H9 (cell line): ENCODE data around the gene GCK. TPM values are rescaled to one million over a fixed set of nuclear protein-coding genes. Genes with fewer than 3 reads are reported as not detected.

Source experiments
- DNase-seq: peaks from one replicate; pipeline ENCODE4 v3.0.0-alpha.2; 2017
- H2AFZ ChIP-seq: one replicate; pipeline ENCODE4 v1.6.1; 2013; ENCODE audit warnings: mild to moderate bottlenecking, low read length, control low read depth, moderate library complexity
- H2AK5ac ChIP-seq: 2 replicates; pipeline ENCODE4 v1.6.1; 2013; ENCODE audit warnings: low read length, control low read depth, mixed read lengths; ENCODE audit not compliant: insufficient read length
- H2BK120ac ChIP-seq: one replicate; pipeline ENCODE4 v1.6.1; 2013; ENCODE audit warnings: low read depth, mild to moderate bottlenecking, low read length, control low read depth, inconsistent platforms; ENCODE audit not compliant: poor library complexity, severe bottlenecking
- H2BK12ac ChIP-seq: 2 replicates; pipeline ENCODE4 v1.6.1; 2013; ENCODE audit warnings: low read length, control low read depth, mixed read lengths, low read depth; ENCODE audit not compliant: insufficient read length
- H2BK15ac ChIP-seq: 2 replicates; pipeline ENCODE4 v1.6.1; 2013; ENCODE audit warnings: low read depth, low read length, control low read depth
- H2BK20ac ChIP-seq: one replicate; pipeline ENCODE4 v1.6.1; 2013; ENCODE audit warnings: low read depth, mild to moderate bottlenecking, low read length, control low read depth, inconsistent platforms; ENCODE audit not compliant: poor library complexity, severe bottlenecking
- H2BK5ac ChIP-seq: 2 replicates; pipeline ENCODE4 v1.6.1; 2013; ENCODE audit warnings: low read length, control low read depth, mixed read lengths; ENCODE audit not compliant: insufficient read length
- H3K14ac ChIP-seq: 2 replicates; pipeline ENCODE4 v1.6.1; 2013; ENCODE audit warnings: low read length, control low read depth; ENCODE audit not compliant: insufficient read depth
- H3K18ac ChIP-seq: 2 replicates; pipeline ENCODE4 v1.6.1; 2013; ENCODE audit warnings: low read depth, mild to moderate bottlenecking, mixed read lengths, low read length, control low read depth; ENCODE audit not compliant: insufficient read length
- H3K23ac ChIP-seq: 2 replicates; pipeline ENCODE4 v1.6.1; 2013; ENCODE audit warnings: low read length, control low read depth, mixed read lengths, low read depth; ENCODE audit not compliant: insufficient read length
- H3K23me2 ChIP-seq: 2 replicates; pipeline ENCODE4 v1.6.1; 2013; ENCODE audit warnings: low read depth, mild to moderate bottlenecking, mixed read lengths, low read length, control low read depth; ENCODE audit not compliant: insufficient read length, poor library complexity, severe bottlenecking
- H3K27ac ChIP-seq: 2 replicates; pipeline ENCODE4 v1.5.1; 2013; ENCODE audit warnings: low read length, control low read depth, mixed read lengths, low read depth; ENCODE audit not compliant: insufficient read length
- H3K27me3 ChIP-seq: 2 replicates; pipeline ENCODE4 v1.6.1; 2013; ENCODE audit warnings: low read length, control low read depth, inconsistent platforms; ENCODE audit not compliant: insufficient read depth
- H3K4ac ChIP-seq: 2 replicates; pipeline ENCODE4 v1.6.1; 2013; ENCODE audit warnings: low read depth, mild to moderate bottlenecking, control low read depth, inconsistent platforms, low read length, moderate library complexity
- H3K4me1 ChIP-seq: 2 replicates; pipeline ENCODE4 v1.6.1; 2013; ENCODE audit warnings: low read length, control low read depth, inconsistent platforms; ENCODE audit not compliant: insufficient read depth
- H3K4me2 ChIP-seq: 2 replicates; pipeline ENCODE4 v1.6.1; 2013; ENCODE audit warnings: low read length, control low read depth, mixed read lengths; ENCODE audit not compliant: insufficient read length, insufficient read depth
- H3K56ac ChIP-seq: 2 replicates; pipeline ENCODE4 v1.6.1; 2013; ENCODE audit warnings: low read depth, mild to moderate bottlenecking, mixed read lengths, low read length, control low read depth; ENCODE audit not compliant: insufficient read length
- H3K79me1 ChIP-seq: 2 replicates; pipeline ENCODE4 v1.6.1; 2013; ENCODE audit warnings: low read depth, mild to moderate bottlenecking, moderate library complexity, low read length, control low read depth, inconsistent platforms; ENCODE audit not compliant: insufficient read depth, poor library complexity, severe bottlenecking
- H3K79me2 ChIP-seq: 2 replicates; pipeline ENCODE4 v1.6.1; 2013; ENCODE audit warnings: low read length, control low read depth, inconsistent platforms; ENCODE audit not compliant: insufficient read depth
- H3K9ac ChIP-seq: 2 replicates; pipeline ENCODE4 v1.6.1; 2013; ENCODE audit warnings: low read length, control low read depth, mixed read lengths; ENCODE audit not compliant: insufficient read length; ENCODE audit errors: extremely low read depth
- H3K9me3 ChIP-seq: one replicate; pipeline ENCODE4 v1.6.1; 2013; ENCODE audit warnings: low read depth, low read length, inconsistent platforms; ENCODE audit not compliant: control insufficient read depth
- H3T11ph ChIP-seq: one replicate; pipeline ENCODE4 v1.6.1; 2013; ENCODE audit warnings: mild to moderate bottlenecking, low read length, control low read depth, inconsistent platforms
- H4K20me1 ChIP-seq: one replicate; pipeline ENCODE4 v1.6.1; 2013; ENCODE audit not compliant: control insufficient read depth, insufficient read length, insufficient read depth
- H4K5ac ChIP-seq: 2 replicates; pipeline ENCODE4 v1.6.1; 2013; ENCODE audit warnings: low read depth, mild to moderate bottlenecking, mixed read lengths, low read length, control low read depth; ENCODE audit not compliant: insufficient read length
- H4K8ac ChIP-seq: replicated peaks from 2 replicates; pipeline ENCODE4 v1.6.1; 2013; ENCODE audit warnings: low read length, control low read depth, mixed read lengths, low read depth; ENCODE audit not compliant: insufficient read length
- H4K91ac ChIP-seq: 2 replicates; pipeline ENCODE4 v1.6.1; 2013; ENCODE audit warnings: low read depth, mild to moderate bottlenecking, moderate library complexity, mixed read lengths, low read length, control low read depth; ENCODE audit not compliant: insufficient read length
- H3K27ac Mint-ChIP-seq, 3 experiments: 2 replicates in 2 of 3; 3 replicates in 1 of 3; pipeline ENCODE4 v1.8.0; 2020 to 2021; ENCODE audit warnings: mixed read lengths in 3 of 3, mild to moderate bottlenecking in 1 of 3, moderate library complexity in 1 of 3
- H3K27me3 Mint-ChIP-seq: 2 replicates; pipeline ENCODE4 v1.8.0; 2021; ENCODE audit warnings: low read depth, mild to moderate bottlenecking, moderate library complexity, mixed read lengths
- H3K36me3 Mint-ChIP-seq, 3 experiments: 2 replicates in 2 of 3; 3 replicates in 1 of 3; pipeline ENCODE4 v1.8.0; 2020 to 2021; ENCODE audit warnings: low read depth in 3 of 3, mixed read lengths in 3 of 3; ENCODE audit not compliant: insufficient read depth in 1 of 3
- H3K4me1 Mint-ChIP-seq, 2 experiments: 2 replicates each; pipeline ENCODE4 v1.8.0; 2020; ENCODE audit warnings: mixed read lengths in 2 of 2
- H3K4me3 Mint-ChIP-seq, 2 experiments: 2 replicates in 1 of 2; 3 replicates in 1 of 2; pipeline ENCODE4 v1.8.0; 2020 to 2021; ENCODE audit warnings: mild to moderate bottlenecking in 2 of 2, mixed read lengths in 2 of 2, moderate library complexity in 1 of 2
- H3K9me3 Mint-ChIP-seq, 2 experiments: 2 replicates in 1 of 2; 3 replicates in 1 of 2; pipeline ENCODE4 v1.8.0; 2020; ENCODE audit warnings: mild to moderate bottlenecking in 2 of 2, mixed read lengths in 2 of 2, moderate library complexity in 1 of 2
- CTCF ChIP-seq: fragments of 200-600 bp; sonication (generic); conservative IDR thresholded peaks from 3 replicates; pipeline ENCODE4 v1.8.0; 2021; ENCODE audit warnings: antibody characterized with exemption, mild to moderate bottlenecking
- WGBS: extraction: QIAGEN DNeasy Blood & Tissue Kit; methylation state at CpG from one replicate; pipeline ENCODE4 v1.1.7; 2013; ENCODE audit warnings: missing lambda C conversion rate, low lambda C conversion rate, mixed read lengths; ENCODE audit not compliant: insufficient read length; ENCODE audit errors: extremely low coverage; 5-methylcytosine and 5-hydroxymethylcytosine counted together
- total RNA-seq: library from RNA; stranded (reverse); gene quantifications from 2 replicates; pipeline ENCODE4 v1.2.1, GENCODE V29; 2021

Gene GCK
- total RNA-seq, 1 experiment from 2014 or later = 0.98 TPM

GRCh38 chr7:44144968-44145478, 44.2 kb downstream of the GCK start:
- H2AFZ ChIP-seq = no peak overlapping the region
- no peak overlapping the region for H3K56ac ChIP-seq
- no peak for DNase-seq
- H3K23me2 ChIP-seq = peaks cover 9% of the 10 kb centered on the region
- H3K79me2 ChIP-seq = no peaks in the 10 kb centered on the region
- no peak for TF ChIP-seq CTCF
- no peaks in the 10 kb centered on the region for H3K9me3 Mint-ChIP-seq
- H3K4me1 Mint-ChIP-seq = peaks cover 14 to 27% of the 10 kb centered on the region in 2 experiments
- no peaks in the 10 kb centered on the region for H3K79me1 ChIP-seq
- peak overlapping the region; percentile 66 for H3K4me2 ChIP-seq
- no peak overlapping the region for H3K18ac ChIP-seq
- H3K27ac Mint-ChIP-seq = no peak overlapping the region
- no peak overlapping the region for H2BK12ac ChIP-seq
- H2BK15ac ChIP-seq = no peak overlapping the region
- H3K4me3 Mint-ChIP-seq = peak overlapping the region; percentile 65 to 85
- no peak overlapping the region for H2BK120ac ChIP-seq
- H3K27me3 ChIP-seq = peaks cover 8% of the 10 kb centered on the region; the same call in 1 of the 2 replicates
- no peaks in the 10 kb centered on the region for H3K9me3 ChIP-seq
- no CpG with 5 or more reads among the region's 31 CpGs for WGBS
- no peak overlapping the region for H4K8ac ChIP-seq
- no peak overlapping the region for H2BK20ac ChIP-seq
- H3K23ac ChIP-seq = no peak overlapping the region
- no peaks in the 10 kb centered on the region; a peak in 1 of 7 replicates for H3K36me3 Mint-ChIP-seq
- H3K4me1 ChIP-seq = no peaks in the 10 kb centered on the region
- H2BK5ac ChIP-seq = no peak overlapping the region
- no peak overlapping the region for H4K91ac ChIP-seq
- no peak overlapping the region for H3K4ac ChIP-seq
- H3T11ph ChIP-seq = no peak overlapping the region
- no peak overlapping the region for H3K9ac ChIP-seq
- no peaks in the 10 kb centered on the region for H4K20me1 ChIP-seq
- peak overlapping the region; percentile 45; the same call in 1 of the 2 replicates for H3K14ac ChIP-seq
- H4K5ac ChIP-seq = no peak overlapping the region
- peaks cover 53% of the 10 kb centered on the region for H3K27me3 Mint-ChIP-seq
- no peak overlapping the region for H3K27ac ChIP-seq
- H2AK5ac ChIP-seq = no peak overlapping the region
